ENCODE measurements around the gene GSK3B. TPM values are rescaled to one million over a fixed set of nuclear protein-coding genes. Genes with fewer than 3 reads are reported as not detected.

Gene GSK3B
- total RNA-seq, 2 donors from 2014 or later = 28.7 to 39.3 TPM

- TF ChIP-seq CTCF (IDR thresholded peaks at IDR 0.05) = no peak
- H3K9me3 ChIP-seq = no peaks in the 10 kb centered on the region
Observed at GRCh38 chr3:119809249-119810017, 284.8 kb downstream of the GSK3B start.

GRCh38 chr3:119808843-119809242 lies 285.4 kb downstream of the GSK3B start:
- no peak for ATAC-seq (ENCODE audit: insufficient number of reproducible peaks, low FRiP score, low read depth)
- H3K9me3 ChIP-seq = no peaks in the 10 kb centered on the region
- no peaks in the 10 kb centered on the region for H3K36me3 ChIP-seq
- H3K4me3 ChIP-seq = no peak overlapping the region
- H3K27me3 ChIP-seq (replicated peaks; ENCODE audit: insufficient read depth) = no peaks in the 10 kb centered on the region
- no peak overlapping the region for H3K27ac ChIP-seq
- no peak for DNase-seq (ENCODE audit: low spot score)
- TF ChIP-seq CTCF (IDR thresholded peaks at IDR 0.05) = no peak
- H3K4me1 ChIP-seq (ENCODE audit: control insufficient read depth in 1 of 2, low read depth in 2 of 2) = peaks cover 3 to 7% of the 10 kb centered on the region in 2 donors

More at GRCh38 chr3:119809249-119810017, 284.8 kb downstream of the GSK3B start:
- H3K4me3 ChIP-seq = peak overlapping the region; percentile 75
- H3K4me1 ChIP-seq (ENCODE audit: control insufficient read depth in 1 of 2, low read depth in 2 of 2) = peaks cover 3 to 7% of the 10 kb centered on the region in 2 donors
- no peaks in the 10 kb centered on the region for H3K36me3 ChIP-seq
- H3K27ac ChIP-seq = no peak overlapping the region
- no peaks in the 10 kb centered on the region for H3K27me3 ChIP-seq (replicated peaks; ENCODE audit: insufficient read depth)
- ATAC-seq (ENCODE audit: insufficient number of reproducible peaks, low FRiP score, low read depth) (no peak), DNase-seq (ENCODE audit: low spot score) (no peak)

GRCh38 chr3:119808244-119808643 lies 286.0 kb downstream of the GSK3B start:
- TF ChIP-seq CTCF (IDR thresholded peaks at IDR 0.05) = no peak
- Histone ChIP-seq H3K27ac (no peak overlapping the region), H3K36me3 (no peaks in the 10 kb centered on the region), H3K4me3 (no peak overlapping the region), H3K4me1 (ENCODE audit: control insufficient read depth in 1 of 2, low read depth in 2 of 2) (peaks cover 3 to 7% of the 10 kb centered on the region in 2 donors), H3K9me3 (no peaks in the 10 kb centered on the region), H3K27me3 (replicated peaks; ENCODE audit: insufficient read depth) (no peaks in the 10 kb centered on the region)
- ATAC-seq (ENCODE audit: insufficient number of reproducible peaks, low FRiP score, low read depth) (no peak), DNase-seq (ENCODE audit: low spot score) (no peak)

- H3K27me3 ChIP-seq (replicated peaks; ENCODE audit: insufficient read depth) = no peaks in the 10 kb centered on the region
- ATAC-seq (ENCODE audit: insufficient number of reproducible peaks, low FRiP score, low read depth) (no peak), DNase-seq (ENCODE audit: low spot score) (no peak)
- H3K36me3 ChIP-seq = no peaks in the 10 kb centered on the region
- TF ChIP-seq CTCF (IDR thresholded peaks at IDR 0.05) = no peak
- H3K4me1 ChIP-seq (ENCODE audit: control insufficient read depth in 1 of 2, low read depth in 2 of 2) = no peaks in the 10 kb centered on the region
- H3K9me3 ChIP-seq = no peaks in the 10 kb centered on the region
- H3K4me3 ChIP-seq = no peak overlapping the region
- no peak overlapping the region for H3K27ac ChIP-seq
Observed at GRCh38 chr3:119800844-119801243, 293.4 kb downstream of the GSK3B start.

GRCh38 chr3:119796785-119797184 lies 297.5 kb downstream of the GSK3B start:
- TF ChIP-seq CTCF (IDR thresholded peaks at IDR 0.05) = no peak
- DNase-seq (ENCODE audit: low spot score) = no peak
- Histone ChIP-seq H3K27ac (no peak overlapping the region), H3K36me3 (no peaks in the 10 kb centered on the region), H3K27me3 (replicated peaks; ENCODE audit: insufficient read depth) (no peaks in the 10 kb centered on the region), H3K4me1 (ENCODE audit: control insufficient read depth in 1 of 2, low read depth in 2 of 2) (no peaks in the 10 kb centered on the region), H3K4me3 (no peak overlapping the region), H3K9me3 (no peaks in the 10 kb centered on the region)
- no peak for ATAC-seq (ENCODE audit: insufficient number of reproducible peaks, low FRiP score, low read depth)

Data from thoracic aorta (tissue), 2 donors.